ENCODE measurements around the gene C1R. TPM values are rescaled to one million over a fixed set of nuclear protein-coding genes. Genes with fewer than 3 reads are reported as not detected.

Gene C1R
- total and polyA plus RNA-seq, 7 donors: 32.4 to 70.9 (median 63.2) TPM

DNA sequence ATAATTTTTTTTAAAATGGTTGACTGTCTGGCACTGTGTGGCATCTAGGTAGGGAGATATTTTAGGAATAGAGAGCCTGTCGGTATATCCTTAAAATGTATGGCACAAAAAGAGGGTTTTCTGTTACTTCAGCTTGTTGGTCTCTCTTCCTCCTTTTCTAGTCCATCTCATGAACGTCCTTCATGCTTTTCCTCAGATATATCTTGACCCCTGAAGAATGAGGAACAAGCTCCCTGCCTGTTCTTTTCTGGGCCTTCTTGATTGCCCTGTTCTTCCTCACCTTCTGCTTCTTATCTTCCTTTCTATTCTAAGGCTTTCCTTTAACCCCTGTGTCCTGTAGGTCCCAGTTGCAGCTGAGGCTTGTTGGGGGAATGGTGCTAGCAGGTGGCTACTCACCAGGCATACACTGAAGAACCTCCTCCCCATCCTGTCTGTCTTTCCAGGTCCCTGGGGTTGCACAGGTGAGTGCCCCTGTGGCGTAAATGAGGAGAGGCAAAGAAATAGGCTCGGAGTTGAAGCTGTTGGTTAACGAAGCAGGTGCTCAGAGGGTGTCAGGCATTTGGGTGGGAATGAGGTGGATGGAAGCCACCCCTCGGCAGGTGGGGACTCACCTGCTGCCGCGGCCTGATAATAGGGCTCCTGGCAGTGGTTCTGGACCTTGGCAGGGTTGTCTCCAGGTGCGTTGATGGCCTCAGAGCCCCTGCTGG lies 7.2 kb upstream of the C1R start:
- intact Hi-C loops (cut with DNase I): no loop called here
- Histone ChIP-seq H3K27me3 (ENCODE audit: insufficient read depth in 3 of 3, low read length in 2 of 3) (no peaks in the 10 kb centered on the region), H3K4me1 (peaks cover 9% of the 10 kb centered on the region), H3K27ac (no peak overlapping the region), H3K9me3 (no peaks in the 10 kb centered on the region), H3K4me3 (no peak overlapping the region), H3K36me3 (ENCODE audit: insufficient read depth in 1 of 2, low read depth in 1 of 2) (peaks cover 0 to 48% of the 10 kb centered on the region in 2 donors)
- no peak for ATAC-seq
- DNase-seq: no peak
- TF ChIP-seq CTCF (IDR thresholded peaks at IDR 0.05): no peak
- 91 to 92% (median 92%) methylated on average over 9 of the region's 9 CpGs for WGBS, 3 donors

DNA sequence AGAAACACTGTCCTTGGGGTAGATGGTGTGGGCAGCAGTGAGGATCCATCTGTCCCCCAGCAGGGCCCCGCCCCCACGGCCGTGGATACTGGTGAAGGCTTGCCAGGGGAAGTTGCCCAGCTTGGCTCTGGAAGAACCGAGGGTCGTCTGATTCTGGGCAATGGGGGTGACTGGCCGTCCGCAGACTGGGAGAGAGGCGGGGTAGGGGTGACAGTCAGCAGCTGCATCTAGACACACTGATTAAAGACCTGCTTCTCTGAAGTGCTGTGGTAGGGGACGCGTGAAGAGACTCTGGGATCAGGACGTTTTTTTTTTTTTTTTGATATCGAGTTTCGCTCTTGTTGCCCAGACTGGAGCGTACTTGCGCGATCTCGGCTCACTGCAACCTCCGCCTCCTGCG lies 4.7 kb upstream of the C1R start:
- peaks cover 0 to 30% of the 10 kb centered on the region in 2 donors for H3K36me3 ChIP-seq (ENCODE audit: insufficient read depth in 1 of 2, low read depth in 1 of 2)
- intact Hi-C loops (cut with DNase I): no loop called here
- no peak for TF ChIP-seq CTCF (IDR thresholded peaks at IDR 0.05)
- ATAC-seq: peak; percentile 27 to 70 (median 51)
- H3K4me1 ChIP-seq: peaks cover 12% of the 10 kb centered on the region
- WGBS, 3 donors: 26 to 39% (median 33%) methylated on average over 19 of the region's 19 CpGs
- H3K9me3 ChIP-seq: no peaks in the 10 kb centered on the region
- no peaks in the 10 kb centered on the region for H3K27me3 ChIP-seq (ENCODE audit: insufficient read depth in 3 of 3, low read length in 2 of 3)
- peak in 1 of 2 donors; percentile 61 for DNase-seq
- peak overlapping the region; percentile 44 for H3K4me3 ChIP-seq
- no peak overlapping the region for H3K27ac ChIP-seq

DNA sequence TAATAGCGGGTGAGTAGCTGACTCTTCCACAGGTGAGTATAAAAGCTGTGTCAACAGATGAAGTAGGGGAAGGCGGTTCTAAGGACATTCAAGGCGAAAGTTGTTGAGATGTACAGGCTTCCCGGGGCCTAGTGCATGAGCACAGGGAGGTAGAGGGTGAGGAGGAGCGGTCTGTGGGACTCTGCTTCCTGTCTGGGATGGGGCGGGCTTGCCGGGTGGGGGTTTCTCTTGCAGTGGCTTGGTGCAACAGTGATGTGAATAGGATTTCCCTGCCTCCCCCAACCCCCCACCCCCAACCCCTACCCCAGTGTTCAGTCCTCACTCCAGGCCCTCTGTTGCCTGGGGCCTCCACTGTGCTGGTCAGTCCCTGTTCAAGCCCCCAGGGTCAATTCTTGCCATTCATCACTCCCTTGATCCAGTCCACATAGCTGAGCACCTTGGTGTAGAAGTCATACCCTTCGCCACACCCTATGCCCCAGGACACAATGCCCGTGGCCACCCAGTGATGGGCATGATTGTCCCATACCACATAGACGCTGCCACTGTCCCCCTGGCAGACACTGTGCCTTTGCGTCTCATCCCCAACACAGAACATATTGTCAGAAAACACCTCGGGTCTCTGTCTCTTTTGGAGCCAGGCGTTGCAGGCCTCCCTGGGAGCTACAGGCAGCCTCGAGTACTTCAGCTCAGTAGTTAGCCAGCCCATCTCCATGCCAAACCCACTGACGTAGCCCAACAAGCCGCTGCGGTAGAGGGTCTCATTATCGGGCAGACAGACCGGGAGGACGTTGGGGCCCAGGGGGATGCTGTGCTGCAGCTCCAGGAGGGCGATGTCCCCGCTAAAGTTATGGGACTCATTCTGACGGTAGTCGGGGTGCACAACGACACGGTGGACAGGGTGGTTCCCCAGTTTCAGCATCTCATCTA lies 4.0 kb upstream of the C1R start:
- 65 to 76% (median 67%) methylated on average over 26 of the region's 26 CpGs for WGBS, 3 donors
- H3K4me3 ChIP-seq: peak overlapping the region; percentile 44
- intact Hi-C loops (cut with DNase I): no loop called here
- no peaks in the 10 kb centered on the region for H3K27me3 ChIP-seq (ENCODE audit: insufficient read depth in 3 of 3, low read length in 2 of 3)
- peaks cover 0 to 24% of the 10 kb centered on the region in 2 donors for H3K36me3 ChIP-seq (ENCODE audit: insufficient read depth in 1 of 2, low read depth in 1 of 2)
- no peak for TF ChIP-seq CTCF (IDR thresholded peaks at IDR 0.05)
- ATAC-seq: peak in 2 of 4 donors; percentile 7 to 18
- no peaks in the 10 kb centered on the region for H3K9me3 ChIP-seq
- DNase-seq: no peak
- no peak overlapping the region for H3K27ac ChIP-seq
- H3K4me1 ChIP-seq: peaks cover 15% of the 10 kb centered on the region

DNA sequence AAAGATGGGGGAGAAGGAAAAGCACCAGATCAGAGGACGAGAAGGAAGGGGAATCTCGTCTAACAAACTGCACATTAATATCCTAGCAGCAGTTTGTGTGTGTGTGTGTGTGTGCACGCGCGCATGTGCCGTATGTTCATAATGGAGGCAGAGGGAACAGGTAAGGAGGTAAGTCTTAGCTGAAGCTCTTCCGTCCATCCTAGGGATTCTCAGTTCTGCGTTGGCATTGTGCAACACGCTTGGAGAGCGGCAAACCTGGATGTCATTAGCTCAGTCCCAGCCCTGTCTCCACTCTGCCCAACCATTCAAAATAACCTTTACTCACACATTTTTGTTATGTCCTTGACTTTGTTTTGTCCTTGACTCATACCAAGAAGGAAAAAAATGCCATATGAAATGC lies 1.6 kb upstream of the C1R start:
- 72 to 83% (median 74%) methylated on average over 10 of the region's 10 CpGs for WGBS, 3 donors
- Histone ChIP-seq H3K4me1 (peaks cover 15% of the 10 kb centered on the region), H3K27ac (no peak overlapping the region), H3K9me3 (no peaks in the 10 kb centered on the region), H3K36me3 (ENCODE audit: insufficient read depth in 1 of 2, low read depth in 1 of 2) (peaks cover 0 to 23% of the 10 kb centered on the region in 2 donors), H3K27me3 (ENCODE audit: insufficient read depth in 3 of 3, low read length in 2 of 3) (no peaks in the 10 kb centered on the region), H3K4me3 (no peak overlapping the region)
- TF ChIP-seq CTCF (IDR thresholded peaks at IDR 0.05): no peak
- intact Hi-C loops (cut with DNase I): loop anchor here (2.0 to 5.0 kb wide), 2 partner anchors 33 to 147 kb away; partner anchors contain the start of gene C1S (in 1 of the 2)
- ATAC-seq (no peak), DNase-seq (peak in 1 of 2 donors; percentile 57)

All from psoas muscle (tissue), 8 donors.